ENCODE results near the gene HMCN1.

The HMCN1 gene

GRCh38 chr1:185965870-185966269 is 231.7 kb downstream of the HMCN1 start:
- DNase-seq (ENCODE audit: low read depth, low spot score): no peak

DNA sequence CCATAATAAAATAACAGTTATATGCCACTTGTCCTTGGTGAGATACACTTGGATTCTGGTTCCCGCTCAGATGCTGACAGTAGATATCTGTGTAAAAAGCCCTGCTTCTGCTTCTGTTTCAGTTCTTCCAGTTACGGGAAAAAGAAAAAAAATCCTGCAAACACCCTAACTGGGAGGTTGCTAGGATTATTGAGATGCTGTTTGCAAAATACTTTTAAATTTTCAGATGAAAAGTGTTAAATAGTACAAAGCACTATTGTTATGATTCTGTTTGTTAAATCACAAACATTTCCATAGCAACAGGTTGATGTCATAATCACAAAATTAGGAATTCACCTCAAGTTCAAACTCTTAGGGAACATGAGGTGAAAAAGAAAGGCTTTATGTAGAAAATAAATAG is 232.3 kb downstream of the HMCN1 start:
- DNase-seq (ENCODE audit: low read depth, low spot score): no peak

DNA sequence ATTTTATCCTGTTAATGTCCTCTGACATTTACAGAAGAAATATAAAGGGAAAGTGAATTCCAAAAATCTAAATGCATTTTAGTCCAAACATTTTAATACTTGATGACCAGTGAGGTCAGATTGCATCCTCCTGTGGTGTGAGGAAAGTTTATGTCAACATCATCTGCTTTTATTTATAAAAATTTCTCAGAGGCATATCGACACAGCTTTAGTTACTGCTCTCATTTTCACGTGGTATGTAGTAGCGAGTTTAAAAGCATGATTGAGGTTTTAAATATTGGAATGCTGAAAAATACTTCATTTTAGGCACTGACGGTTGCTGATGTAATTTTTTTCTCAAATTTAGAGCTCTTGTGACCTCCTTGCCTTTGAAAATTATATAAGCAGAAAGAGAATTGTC is 234.8 kb downstream of the HMCN1 start:
- no peak for DNase-seq (ENCODE audit: low read depth, low spot score)

- DNase-seq (ENCODE audit: low read depth, low spot score): no peak
Measured at GRCh38 chr1:185969524-185969991, 235.4 kb downstream of the HMCN1 start.

- DNase-seq (ENCODE audit: low read depth, low spot score): peak; percentile 46
Measured at GRCh38 chr1:185971688-185972087, 237.5 kb downstream of the HMCN1 start.

DNA sequence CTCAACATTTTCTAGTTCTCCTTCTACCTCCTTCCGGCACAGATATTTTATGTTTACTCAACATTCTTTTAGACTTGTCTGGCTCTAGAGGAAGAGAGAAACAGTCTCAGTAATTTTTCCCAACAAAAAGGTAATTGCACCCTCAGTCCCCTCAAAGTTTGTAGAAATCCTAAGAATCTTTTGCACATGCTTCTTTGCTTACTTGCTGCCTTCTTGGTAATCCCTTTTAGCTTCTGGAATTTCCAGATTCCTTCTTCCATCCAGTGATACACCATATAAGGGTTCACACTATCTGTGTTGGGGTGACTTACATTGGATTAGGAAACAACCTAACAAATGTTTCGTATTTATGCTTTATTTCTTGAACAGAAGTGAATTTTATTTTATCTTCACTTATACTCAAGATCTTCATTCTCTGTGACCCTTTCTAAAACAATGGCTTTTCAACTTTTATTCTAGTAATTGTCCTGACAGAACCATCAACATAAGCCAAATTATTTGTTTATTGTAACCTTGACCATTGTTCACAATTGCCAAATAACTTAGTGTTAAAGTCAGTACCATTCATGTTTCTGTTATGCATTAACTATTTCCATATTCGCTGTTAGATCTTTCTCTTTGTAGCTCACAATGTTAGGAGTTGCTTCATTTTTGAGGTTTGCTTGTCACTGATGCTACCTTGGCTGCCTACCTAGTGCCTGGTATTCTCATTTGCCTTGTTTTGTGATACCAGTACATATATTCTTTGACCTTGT is 238.1 kb downstream of the HMCN1 start:
- no peak for DNase-seq (ENCODE audit: low read depth, low spot score)

DNA sequence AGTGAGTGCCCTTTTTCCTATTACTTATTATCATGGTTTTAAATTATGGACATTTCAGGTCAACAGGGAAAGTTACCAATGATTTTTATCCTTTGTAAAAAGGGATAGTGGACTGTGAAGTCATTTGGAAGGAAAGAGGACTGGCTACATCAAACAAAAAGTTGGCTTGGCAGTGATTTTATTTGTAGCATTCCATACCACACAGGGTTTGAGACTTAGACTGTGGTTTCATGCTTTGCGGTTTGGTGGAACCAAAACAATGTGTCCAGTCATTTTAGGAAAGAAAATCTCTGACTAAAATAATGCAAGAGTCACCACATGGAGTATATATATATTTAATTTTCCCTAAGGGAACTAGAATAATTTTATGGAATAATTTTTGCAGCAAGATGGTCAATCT is 239.5 kb downstream of the HMCN1 start:
- peak; percentile 82 for DNase-seq (ENCODE audit: low read depth, low spot score)

DNA sequence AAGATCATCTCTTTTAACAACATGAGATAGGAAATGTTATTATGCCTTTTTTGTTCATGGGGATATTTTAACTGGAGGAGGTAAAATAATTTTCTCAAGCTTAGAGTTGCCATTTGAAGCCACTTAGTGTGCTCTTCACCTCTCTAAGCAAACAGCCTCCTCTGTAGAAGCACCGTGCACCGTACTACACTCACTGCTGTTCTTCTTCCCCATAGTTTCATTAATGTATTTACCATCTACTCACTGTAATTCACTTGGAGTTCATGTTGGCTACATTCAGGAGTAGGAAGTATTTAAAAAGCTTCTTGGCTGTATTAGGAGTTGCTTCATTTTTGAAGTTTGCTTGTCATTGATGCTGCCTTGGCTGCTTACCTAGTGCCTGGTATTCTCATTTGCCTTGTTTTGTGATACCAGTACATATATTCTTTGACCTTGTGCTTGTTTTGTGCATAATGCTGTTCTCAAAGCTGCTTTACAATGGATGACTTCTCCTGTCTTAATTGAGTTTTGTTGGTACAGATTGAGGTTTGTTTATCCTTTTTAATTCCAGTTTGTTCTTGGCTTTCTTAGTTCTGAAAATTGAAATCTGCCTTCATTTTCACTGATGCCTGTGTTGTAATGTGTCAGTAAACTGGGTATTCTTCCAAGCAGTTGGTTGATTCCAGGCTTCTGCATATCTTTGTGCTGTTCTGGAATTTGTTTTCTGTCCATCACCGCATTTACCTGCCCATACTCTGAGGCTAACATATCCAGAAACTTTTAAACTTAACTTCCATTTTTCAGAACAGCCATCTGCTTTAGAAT is 240.4 kb downstream of the HMCN1 start:
- DNase-seq (ENCODE audit: low read depth, low spot score): no peak

DNA sequence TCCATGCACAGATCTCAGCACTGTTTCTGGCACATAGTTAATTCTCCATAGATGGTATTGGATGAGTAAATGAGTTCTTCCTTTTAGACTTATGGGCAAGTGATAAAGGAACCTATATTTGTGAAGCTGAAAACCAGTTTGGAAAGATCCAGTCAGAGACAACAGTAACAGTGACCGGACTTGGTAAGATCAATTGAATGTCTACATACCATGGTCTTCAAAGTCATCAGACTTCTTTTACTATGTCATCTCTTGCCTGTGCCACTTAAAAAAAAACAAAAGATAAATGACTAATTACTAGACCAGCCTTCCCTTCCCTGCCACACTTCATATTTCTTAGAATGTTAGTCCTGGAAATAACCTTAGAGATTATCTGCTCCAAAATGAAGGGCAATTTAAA is 246.7 kb downstream of the HMCN1 start:
- DNase-seq (ENCODE audit: low read depth, low spot score): no peak

GRCh38 chr1:185984113-185984836 is 250.1 kb downstream of the HMCN1 start:
- DNase-seq (ENCODE audit: low read depth, low spot score): no peak

GRCh38 chr1:185987611-185988321 is 253.6 kb downstream of the HMCN1 start:
- no peak for DNase-seq (ENCODE audit: low read depth, low spot score)

DNA sequence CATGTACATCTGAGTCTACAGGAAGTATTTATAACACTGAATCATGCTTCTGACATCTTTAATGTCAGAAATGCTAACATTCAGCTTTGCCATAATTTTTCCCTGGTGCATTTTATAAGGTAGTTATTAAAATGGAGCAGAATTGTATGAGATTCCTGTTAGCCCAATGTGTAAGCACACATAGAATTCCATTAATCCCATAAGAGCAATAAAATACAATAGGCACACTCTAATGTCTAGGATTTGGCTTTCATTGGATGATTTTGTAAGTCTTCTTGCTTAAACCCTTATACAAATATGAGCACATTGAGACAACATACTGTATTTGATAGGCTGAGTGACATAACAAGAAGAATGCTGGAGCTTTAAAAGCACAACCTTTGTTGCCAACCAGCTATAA is 256.4 kb downstream of the HMCN1 start:
- no peak for DNase-seq (ENCODE audit: low read depth, low spot score)

DNA sequence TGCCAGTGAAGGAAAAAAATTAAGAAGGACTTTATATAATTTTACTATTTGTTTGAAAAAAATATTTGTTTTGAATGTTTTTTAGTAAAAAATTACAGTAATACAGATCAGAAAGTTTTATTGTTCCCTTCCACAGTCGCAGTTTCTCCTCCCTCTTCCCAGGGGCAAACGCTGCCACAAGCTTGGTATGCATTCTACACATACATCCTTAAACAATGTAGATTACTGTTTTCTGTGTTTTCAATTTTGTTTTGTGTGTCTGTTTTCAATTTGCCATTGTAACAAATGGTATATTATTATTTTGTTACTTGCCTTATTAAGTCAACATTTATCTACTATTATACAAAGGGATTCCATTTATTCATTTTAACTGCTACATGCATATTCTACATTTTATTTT is 257.1 kb downstream of the HMCN1 start:
- DNase-seq (ENCODE audit: low read depth, low spot score): no peak

GRCh38 chr1:185996211-185996610 is 262.0 kb downstream of the HMCN1 start:
- DNase-seq (ENCODE audit: low read depth, low spot score): no peak

GRCh38 chr1:185998391-185998790 is 264.2 kb downstream of the HMCN1 start:
- DNase-seq (ENCODE audit: low read depth, low spot score): no peak

GRCh38 chr1:186002406-186002805 is 268.2 kb downstream of the HMCN1 start:
- DNase-seq (ENCODE audit: low read depth, low spot score): no peak

DNA sequence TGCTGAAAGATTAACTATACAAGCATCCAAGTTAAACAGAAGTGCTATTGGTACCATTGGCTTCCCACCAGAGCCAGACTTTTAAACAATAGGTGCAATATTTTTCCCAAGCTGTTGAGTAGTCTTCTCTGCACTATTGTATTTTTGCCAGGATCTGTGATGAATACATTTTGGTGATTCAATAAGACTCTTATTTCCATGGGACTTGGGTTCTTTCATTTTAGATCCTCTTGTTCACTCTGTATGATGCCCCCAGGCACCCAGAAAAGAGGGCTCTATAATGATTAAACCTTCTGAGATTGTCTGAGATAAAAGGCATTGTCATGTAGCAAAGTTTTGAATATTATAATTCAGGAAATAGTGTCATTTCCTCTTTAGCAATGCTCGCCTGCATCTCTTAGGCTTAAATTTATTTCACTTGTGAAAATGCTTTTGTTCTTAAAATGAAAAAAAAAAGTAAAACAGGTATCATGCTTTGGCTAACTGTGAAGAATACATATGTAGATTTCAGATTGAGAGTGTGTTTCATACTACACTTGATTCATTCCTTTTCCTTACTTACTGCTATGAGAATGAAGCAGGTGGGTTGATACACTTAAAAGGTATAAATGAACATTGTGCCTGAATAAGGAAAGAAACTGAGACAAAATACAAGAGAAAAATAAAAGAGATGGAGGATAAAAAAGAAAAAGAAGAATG is 275.0 kb downstream of the HMCN1 start:
- no peak for DNase-seq (ENCODE audit: low read depth, low spot score)

GRCh38 chr1:186014370-186015037 is 280.3 kb downstream of the HMCN1 start:
- DNase-seq (ENCODE audit: low read depth, low spot score): no peak

DNA sequence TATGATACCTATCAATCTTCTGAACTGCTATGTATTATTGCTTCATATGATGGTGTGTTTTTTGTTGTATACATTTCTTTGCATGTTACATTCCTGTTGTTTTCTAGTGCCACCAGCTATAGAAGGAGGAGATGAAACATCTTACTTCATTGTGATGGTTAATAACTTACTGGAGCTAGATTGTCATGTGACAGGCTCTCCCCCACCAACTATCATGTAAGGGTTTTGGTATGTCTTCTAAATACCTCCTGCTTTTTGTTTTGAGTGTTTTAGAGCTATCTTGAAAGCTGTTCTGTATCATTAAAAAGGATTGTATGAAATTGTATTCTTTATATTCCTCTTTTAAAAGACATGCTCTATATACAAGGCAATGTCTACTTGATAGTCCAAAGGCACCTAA is 282.7 kb downstream of the HMCN1 start:
- DNase-seq (ENCODE audit: low read depth, low spot score): no peak

DNA sequence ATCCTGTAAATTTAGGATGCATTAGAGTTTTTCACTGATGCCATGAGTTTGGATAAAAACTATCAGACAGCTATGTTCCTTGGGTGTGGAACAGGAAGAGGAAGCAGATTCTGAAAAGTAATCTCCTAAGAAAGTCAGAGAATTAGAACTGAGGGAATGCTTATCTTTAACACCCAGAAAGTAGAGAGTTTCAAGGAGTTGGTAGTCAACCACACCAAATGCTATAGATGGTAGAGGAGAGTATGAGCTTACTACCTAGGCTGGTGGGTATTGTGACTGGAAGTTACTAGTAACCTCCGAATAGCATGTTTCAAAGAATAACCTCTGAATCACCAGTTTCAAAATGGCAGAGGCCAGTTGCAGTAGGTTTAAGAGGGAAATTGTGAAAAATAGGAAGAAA is 288.0 kb downstream of the HMCN1 start:
- no peak for DNase-seq (ENCODE audit: low read depth, low spot score)

GRCh38 chr1:186026946-186027345 is 292.8 kb downstream of the HMCN1 start:
- DNase-seq (ENCODE audit: low read depth, low spot score): no peak
